IMR-90 (cell line): ENCODE data around the gene MSMO1. TPM values are rescaled to one million over a fixed set of nuclear protein-coding genes. Genes with fewer than 3 reads are reported as not detected.
A peak's percentile ranks its signal among the peaks of the same experiment; 100 is the strongest.

Experiments
- ATAC-seq: fragments of 200-7000 bp; cut with Tn5 transposase; 2 replicates; pipeline ENCODE4 v1.9.1; 2020; ENCODE audit warnings: low read depth, mild to moderate bottlenecking, moderate library complexity
- BruUV-seq: library from RNA; stranded (reverse); fragments of 400-500 nt; replicated peaks from 2 replicates; lab custom pipeline; 2021; lab: Mats Ljungman, UMichigan
- CTCF ChIA-PET: fragments of 300-600 bp; formaldehyde crosslinking; extraction: SDS; loops from one replicate; lab custom pipeline; 2021; ENCODE audit warnings: antibody characterized with exemption; lab: Yijun Ruan, JAX
- POLR2A ChIA-PET: fragments of 300-600 bp; sonication (Branson Sonifier 250); formaldehyde crosslinking; loops from one replicate; lab custom pipeline; 2022; ENCODE audit warnings: antibody characterized with exemption; ENCODE audit not compliant: unreplicated experiment; lab: Charles Lee
- DNase-seq: peaks from one replicate; pipeline ENCODE4 v3.0.0; 2013
- H2AFZ ChIP-seq: replicated peaks from 2 replicates; pipeline ENCODE3; 2013; ENCODE audit warnings: low read length, mild to moderate bottlenecking; ENCODE audit not compliant: poor library complexity
- H2AK5ac ChIP-seq: 2 replicates; pipeline ENCODE4 v1.6.1; 2013; ENCODE audit warnings: low read depth, low read length, inconsistent platforms
- H2AK9ac ChIP-seq: replicated peaks from 2 replicates; pipeline ENCODE3; 2013; ENCODE audit warnings: mild to moderate bottlenecking, low read depth, low read length, moderate library complexity; ENCODE audit not compliant: poor library complexity
- H2BK120ac ChIP-seq: 2 replicates; pipeline ENCODE4 v1.6.1; 2013; ENCODE audit warnings: low read depth, low read length, inconsistent platforms
- H2BK15ac ChIP-seq: 3 replicates; pipeline ENCODE4 v1.6.1; 2013; ENCODE audit warnings: low read depth, low read length, inconsistent platforms
- H2BK20ac ChIP-seq: 2 replicates; pipeline ENCODE4 v1.6.1; 2013; ENCODE audit warnings: low read depth, mild to moderate bottlenecking, inconsistent platforms, low read length, moderate library complexity
- H2BK5ac ChIP-seq: 2 replicates; pipeline ENCODE4 v1.6.1; 2013; ENCODE audit warnings: mild to moderate bottlenecking, low read depth, low read length, inconsistent platforms; ENCODE audit not compliant: poor library complexity, severe bottlenecking
- H3K14ac ChIP-seq: replicated peaks from 2 replicates; pipeline ENCODE4 v1.6.1; 2013; ENCODE audit warnings: low read depth, low read length, inconsistent platforms
- H3K18ac ChIP-seq: 2 replicates; pipeline ENCODE4 v1.6.1; 2013; ENCODE audit warnings: low read depth, low read length, control low read depth
- H3K23ac ChIP-seq: 2 replicates; pipeline ENCODE4 v1.6.1; 2013; ENCODE audit warnings: low read depth, low read length, inconsistent platforms
- H3K27ac ChIP-seq: 2 replicates; pipeline ENCODE4 v1.5.1; 2013; ENCODE audit warnings: mild to moderate bottlenecking, control low read depth, low read length; ENCODE audit not compliant: insufficient read depth
- H3K27me3 ChIP-seq: 2 replicates; pipeline ENCODE4 v1.6.1; 2013; ENCODE audit warnings: low read length; ENCODE audit not compliant: control insufficient read depth, insufficient read depth
- H3K36me3 ChIP-seq: 2 replicates; pipeline ENCODE4 v1.6.1; 2013; ENCODE audit warnings: low read length, mixed read lengths; ENCODE audit not compliant: control insufficient read depth, insufficient read depth
- H3K4ac ChIP-seq: 2 replicates; pipeline ENCODE4 v1.6.1; 2013; ENCODE audit warnings: low read depth, low read length, inconsistent platforms
- H3K4me1 ChIP-seq: 2 replicates; pipeline ENCODE4 v1.6.1; 2013; ENCODE audit warnings: low read length, mixed read lengths; ENCODE audit not compliant: control insufficient read depth, insufficient read depth
- H3K4me2 ChIP-seq: 2 replicates; pipeline ENCODE4 v1.6.1; 2013; ENCODE audit warnings: low read depth, mild to moderate bottlenecking, control low read depth, low read length, moderate library complexity
- H3K4me3 ChIP-seq: 2 replicates; pipeline ENCODE4 v1.5.1; 2013; ENCODE audit warnings: low read depth, mild to moderate bottlenecking, control low read depth, low read length, moderate library complexity; ENCODE audit not compliant: insufficient read depth
- H3K56ac ChIP-seq: 2 replicates; pipeline ENCODE4 v1.6.1; 2013; ENCODE audit warnings: low read length, inconsistent platforms; ENCODE audit not compliant: insufficient read depth; ENCODE audit errors: extremely low read depth
- H3K79me1 ChIP-seq, 2 experiments: 2 replicates each; pipeline ENCODE4 v1.6.1; 2013; ENCODE audit warnings: low read length in 2 of 2, inconsistent platforms in 1 of 2, low read depth in 1 of 2
- H3K9ac ChIP-seq: 2 replicates; pipeline ENCODE4 v1.6.1; 2013; ENCODE audit warnings: low read depth, low read length, control low read depth
- H3K9me1 ChIP-seq: 2 replicates; pipeline ENCODE4 v1.6.1; 2013; ENCODE audit warnings: low read length, inconsistent platforms; ENCODE audit not compliant: insufficient read depth
- H3K9me3 ChIP-seq: 2 replicates; pipeline ENCODE4 v1.6.1; 2013; ENCODE audit warnings: low read length; ENCODE audit not compliant: control insufficient read depth, insufficient read depth
- H4K20me1 ChIP-seq: 2 replicates; pipeline ENCODE4 v1.6.1; 2013; ENCODE audit warnings: low read length, inconsistent platforms; ENCODE audit not compliant: insufficient read depth
- H4K5ac ChIP-seq: 2 replicates; pipeline ENCODE4 v1.6.1; 2013; ENCODE audit warnings: mild to moderate bottlenecking, low read depth, low read length, control low read depth
- H4K8ac ChIP-seq, 2 experiments: 2 replicates each; pipeline ENCODE4 v1.6.1; 2013; ENCODE audit warnings: low read depth in 2 of 2, low read length in 2 of 2, control low read depth in 1 of 2, inconsistent platforms in 1 of 2
- H4K91ac ChIP-seq: 2 replicates; pipeline ENCODE4 v1.6.1; 2013; ENCODE audit warnings: low read depth, low read length, inconsistent platforms; ENCODE audit not compliant: insufficient read depth
- BHLHE40 ChIP-seq: fragments of 150-350 bp; IDR thresholded peaks from 2 replicates; pipeline ENCODE4 v1.6.1; 2016; ENCODE audit warnings: mild to moderate bottlenecking, low read depth, low read length
- CTCF ChIP-seq: conservative IDR thresholded peaks from 2 replicates; pipeline ENCODE4 v1.5.1; 2012; ENCODE audit warnings: mild to moderate bottlenecking, low read depth, low read length, improper control_type of control experiment
- MAFK ChIP-seq: IDR thresholded peaks from 2 replicates; pipeline ENCODE4 v1.6.1; 2012; ENCODE audit warnings: low read depth, low read length, improper control_type of control experiment
- MAZ ChIP-seq: IDR thresholded peaks from 2 replicates; pipeline ENCODE4 v1.6.1; 2012; ENCODE audit warnings: low read depth, mild to moderate bottlenecking, low read length, improper control_type of control experiment, moderate library complexity, borderline replicate concordance
- RAD21 ChIP-seq: IDR thresholded peaks from 2 replicates; pipeline ENCODE4 v1.6.1; 2012; ENCODE audit warnings: low read length, improper control_type of control experiment
- WGBS, 2 experiments: methylation state at CpG; one replicate each; pipeline versions ENCODE4 v1.1.5 to v1.1.7; 2013; ENCODE audit warnings: missing lambda C conversion rate in 2 of 2; ENCODE audit not compliant: insufficient read length in 1 of 2; ENCODE audit errors: extremely low coverage in 2 of 2; 5-methylcytosine and 5-hydroxymethylcytosine counted together
- dilution Hi-C: fragments of 300-500 bp; cut with HindIII; formaldehyde crosslinking; loops from one replicate; pipeline ENCODE4 v1.14.3; 2018; ENCODE audit warnings: low sequenced_read_pairs; ENCODE audit not compliant: unreplicated experiment
- in situ Hi-C: fragments of 300-500 bp; cut with MboI; formaldehyde crosslinking; loops from 3 replicates; pipeline ENCODE4 v1.14.3; 2019; ENCODE audit warnings: low sequenced_read_pairs, inconsistent platforms, mixed read lengths
- intact Hi-C: fragments of 100-400 bp; cut with micrococcal nuclease; formaldehyde crosslinking; loops from 2 replicates; pipeline ENCODE4 v1.10.0; 2022
- polyA plus RNA-seq, 3 experiments: library from polyadenylated mRNA; depleted of rRNA; stranded (reverse); fragments of >200 nt; gene quantifications; 2 replicates each; pipeline ENCODE4 v1.2.3, GENCODE V29; 2012; ENCODE audit warnings: low replicate concordance in 1 of 3
- total RNA-seq: library from RNA; depleted of rRNA; stranded (reverse); fragments of >200 nt; gene quantifications from 2 replicates; pipeline ENCODE4 v1.2.3, GENCODE V29; 2012

The MSMO1 gene
- total and polyA plus RNA-seq, 2 of the 4 experiments (the other 2 are of a cell fraction), result 40.1 to 42.1 TPM

- DNase-seq (peak; percentile 44), ATAC-seq (peak; percentile 99)
- 0% methylated on average over 15 of the region's 82 CpGs; no CpG with 5 or more reads in 1 of the 2 experiments for WGBS, 2 experiments
- Histone ChIP-seq H3K36me3 (no peaks in the 10 kb centered on the region), H2BK15ac (no peak within 1 kb of the TSS), H4K5ac (no peak within 1 kb of the TSS), H3K27me3 (peaks cover 2% of the 10 kb centered on the region; the same call in 1 of the 2 replicates), H3K56ac (no peak within 1 kb of the TSS), H2BK5ac (no peak within 1 kb of the TSS), H2AK9ac (peak within 1 kb of the TSS; percentile 52), H4K8ac (no peak within 1 kb of the TSS), H3K4me3 (peak within 1 kb of the TSS; percentile 46), H3K79me1 (no peaks in the 10 kb centered on the region), H3K9me1 (no peaks in the 10 kb centered on the region), H3K18ac (no peak within 1 kb of the TSS), H4K20me1 (no peaks in the 10 kb centered on the region), H3K9me3 (no peaks in the 10 kb centered on the region), H4K91ac (no peak within 1 kb of the TSS), H3K4me1 (no peaks in the 10 kb centered on the region), H2AK5ac (no peak within 1 kb of the TSS), H3K14ac (no peak within 1 kb of the TSS), H2BK20ac (no peak within 1 kb of the TSS), H3K27ac (no peak within 1 kb of the TSS), H2BK120ac (no peak within 1 kb of the TSS), H3K23ac (0 out of 2 replicates have a peak within 1 kb of the TSS, but pooled peaks have one; percentile 51), H3K9ac (no peak within 1 kb of the TSS), H2AFZ (peak within 1 kb of the TSS; percentile 93), H3K4ac (no peak within 1 kb of the TSS), H3K4me2 (peak within 1 kb of the TSS; percentile 98)
- intact Hi-C loops (loop anchor here (2.0 kb wide), 1 partner anchor 52 kb away; the partner anchor contains the start of gene MSMO1), dilution Hi-C loops (no loop called here), in situ Hi-C loops (no loop called here)
- TF ChIP-seq RAD21 (no peak; the same call in 1 of the 2 replicates), MAFK (no peak), BHLHE40 (peak; percentile 81; the same call in 1 of the 2 replicates), MAZ (peak; percentile 35; the same call in 1 of the 2 replicates), CTCF (peak; percentile 45)
- POLR2A ChIA-PET, result no interaction called here
- CTCF ChIA-PET, result interaction anchor here (0.8 to 1.5 kb wide), 4 partner anchors 10 to 66 kb away, joined by 3 to 6 read pairs (median 4); no protein-coding TSS in a partner anchor
- no TSS peak for BruUV-seq
Measured at GRCh38 chr4:165378745-165379677, 51.5 kb downstream of the MSMO1 start, which contains the start of gene CPE. CPE (plus strand) TSS chr4:165379008; CDS start chr4:165379222, 214 bp downstream.
